Activated CD8-positive, alpha-beta T cell treated with anti-CD3 and anti-CD28 coated beads for 36 hours (primary cell): ENCODE measurements around the gene FUZ. TPM values are rescaled to one million over a fixed set of nuclear protein-coding genes. Genes with fewer than 3 reads are reported as not detected.

Experiments
- ATAC-seq: fragments of 200-7000 bp; cut with Tn5 transposase; one replicate; pipeline ENCODE4 v1.10.0; 2021; ENCODE audit warnings: mild to moderate bottlenecking, moderate library complexity
- CTCF ChIA-PET: fragments of 350-600 bp; sonication (Branson Sonifier 250); formaldehyde crosslinking; loops from one replicate; lab custom pipeline; 2021; ENCODE audit warnings: antibody characterized with exemption; lab: Charles Lee
- POLR2A ChIA-PET: fragments of 350-600 bp; sonication (Branson Sonifier 250); formaldehyde crosslinking; loops from one replicate; lab custom pipeline; 2021; ENCODE audit warnings: antibody characterized with exemption; lab: Charles Lee
- DNase-seq: peaks from one replicate; pipeline ENCODE4 v3.0.0-alpha.2; 2020
- H3K27ac Mint-ChIP-seq: one replicate; pipeline ENCODE4 v1.8.0; 2021; ENCODE audit warnings: mild to moderate bottlenecking, mixed read lengths
- H3K27me3 Mint-ChIP-seq: one replicate; pipeline ENCODE4 v1.8.0; 2021; ENCODE audit warnings: mixed read lengths
- H3K36me3 Mint-ChIP-seq: one replicate; pipeline ENCODE4 v1.8.0; 2021; ENCODE audit warnings: low read depth, mixed read lengths
- H3K4me1 Mint-ChIP-seq: one replicate; pipeline ENCODE4 v1.8.0; 2021; ENCODE audit warnings: low read depth, mixed read lengths
- H3K4me3 Mint-ChIP-seq: one replicate; pipeline ENCODE4 v1.8.0; 2021; ENCODE audit warnings: mild to moderate bottlenecking, moderate library complexity, mixed read lengths
- H3K9me3 Mint-ChIP-seq: one replicate; pipeline ENCODE4 v1.8.0; 2021; ENCODE audit warnings: mixed read lengths
- CTCF ChIP-seq: fragments of 200-600 bp; IDR thresholded peaks from one replicate; pipeline ENCODE4 v1.8.0; 2022; ENCODE audit warnings: antibody characterized with exemption, mild to moderate bottlenecking
- intact Hi-C: fragments of 100-400 bp; cut with micrococcal nuclease; formaldehyde crosslinking; loops from one replicate; pipeline ENCODE4 v1.10.0; 2022
- total RNA-seq, 2 experiments: library from RNA; stranded (reverse); gene quantifications; one replicate each; pipeline ENCODE4 v1.2.3, GENCODE V29; 2021

FUZ gene
- total RNA-seq, 2 experiments from 2014 or later = 23.5 to 24.1 TPM

- H3K4me1 Mint-ChIP-seq = peaks cover 13% of the 10 kb centered on the region
- no peak for DNase-seq
- POLR2A ChIA-PET = interaction anchor here (1.8 kb wide), 1 partner anchor 9 kb away, joined by 7 read pairs; no protein-coding TSS in a partner anchor
Measured at GRCh38 chr19:49860336-49861102, 47.4 kb upstream of the FUZ start.

GRCh38 chr19:49859682-49860335 is 46.7 kb upstream of the FUZ start:
- Mint-ChIP-seq H3K27me3 (no peaks in the 10 kb centered on the region), H3K4me3 (no peak overlapping the region), H3K27ac (no peak overlapping the region), H3K4me1 (peaks cover 7% of the 10 kb centered on the region), H3K9me3 (no peaks in the 10 kb centered on the region), H3K36me3 (peaks cover 20% of the 10 kb centered on the region)
- ATAC-seq (no peak), DNase-seq (no peak)
- ChIA-PET CTCF (no interaction called here), POLR2A (interaction anchor here (1.1 kb wide), 1 partner anchor 8 kb away, joined by 3 read pairs; the partner anchor contains the start of gene PNKP)
- intact Hi-C loops = no loop called here
- no peak for TF ChIP-seq CTCF

More at GRCh38 chr19:49860336-49861102, 47.4 kb upstream of the FUZ start:
- intact Hi-C loops = no loop called here
- Mint-ChIP-seq H3K4me3 (no peak overlapping the region), H3K27ac (no peak overlapping the region), H3K27me3 (no peaks in the 10 kb centered on the region), H3K36me3 (peaks cover 25% of the 10 kb centered on the region), H3K9me3 (no peaks in the 10 kb centered on the region)
- CTCF ChIA-PET = no interaction called here
- no peak for TF ChIP-seq CTCF
- ATAC-seq = no peak

- peaks cover 9% of the 10 kb centered on the region for H3K36me3 Mint-ChIP-seq
- no peak for DNase-seq
- CTCF ChIA-PET = interaction anchor here (1.3 kb wide), 1 partner anchor 11 kb away, joined by 3 read pairs; no protein-coding TSS in a partner anchor
Measured at GRCh38 chr19:49858088-49858985, 45.2 kb upstream of the FUZ start.

GRCh38 chr19:49857838-49858087 is 44.7 kb upstream of the FUZ start:
- intact Hi-C loops = no loop called here
- ChIA-PET POLR2A (interaction anchor here (0.7 to 1.3 kb wide), 2 partner anchors 10 to 172 kb away, joined by 3 read pairs; no protein-coding TSS in a partner anchor), CTCF (interaction anchor here (1.3 kb wide), 1 partner anchor 10 kb away, joined by 3 read pairs; no protein-coding TSS in a partner anchor)
- Mint-ChIP-seq H3K4me1 (peaks cover 10% of the 10 kb centered on the region), H3K27me3 (no peaks in the 10 kb centered on the region), H3K4me3 (no peak overlapping the region), H3K36me3 (peaks cover 6% of the 10 kb centered on the region), H3K9me3 (no peaks in the 10 kb centered on the region), H3K27ac (no peak overlapping the region)
- no peak for ATAC-seq
- no peak for TF ChIP-seq CTCF
- no peak for DNase-seq

More at GRCh38 chr19:49858088-49858985, 45.2 kb upstream of the FUZ start:
- H3K27me3 Mint-ChIP-seq = no peaks in the 10 kb centered on the region
- no peaks in the 10 kb centered on the region for H3K9me3 Mint-ChIP-seq
- POLR2A ChIA-PET = interaction anchor here (0.7 to 1.3 kb wide), 3 partner anchors 10 to 173 kb away, joined by 3 read pairs; no protein-coding TSS in a partner anchor
- H3K4me1 Mint-ChIP-seq = peaks cover 7% of the 10 kb centered on the region
- no peak overlapping the region for H3K27ac Mint-ChIP-seq
- intact Hi-C loops = no loop called here
- ATAC-seq = no peak
- no peak overlapping the region for H3K4me3 Mint-ChIP-seq
- no peak for TF ChIP-seq CTCF
